Measurements from ENCODE around the gene AIFM2. TPM values are rescaled to one million over a fixed set of nuclear protein-coding genes. Genes with fewer than 3 reads are reported as not detected.

AIFM2 gene
- total and polyA plus RNA-seq, 10 of the 15 experiments (the other 5 are each of a cell fraction or from before 2014, with no cell fraction given) = 4.5 to 30.8 (median 15.6) TPM

GRCh38 chr10:70132098-70133029 lies at the start of gene AIFM2 (continued):
- peak; percentile 23; the same call in 1 of the 2 replicates for TF ChIP-seq RUNX3 (IDR thresholded peaks at IDR 0.05; ENCODE audit: low read length)
- TF ChIP-seq ASH2L (IDR thresholded peaks at IDR 0.05; ENCODE audit: borderline replicate concordance, low read depth) = no peak
- TF ChIP-seq EZH2 (IDR thresholded peaks at IDR 0.05; ENCODE audit: borderline replicate concordance, control insufficient read depth, low read depth, low read length) = no peak
- no peak for TF ChIP-seq MYC (IDR thresholded peaks at IDR 0.05; ENCODE audit: insufficient read depth, insufficient read length, insufficient replicate concordance, low read length, severe bottlenecking)
- TF ChIP-seq TCF12 (IDR thresholded peaks at IDR 0.05; ENCODE audit: low read depth, low read length) = no peak
- peak; percentile 16; the same call in 1 of the 3 replicates for TF ChIP-seq POU2F2 (IDR thresholded peaks at IDR 0.05; ENCODE audit: borderline replicate concordance, low read depth, low read length)
- TF ChIP-seq PAX8 (IDR thresholded peaks at IDR 0.05) = no peak
- TF ChIP-seq, protein P1, sequence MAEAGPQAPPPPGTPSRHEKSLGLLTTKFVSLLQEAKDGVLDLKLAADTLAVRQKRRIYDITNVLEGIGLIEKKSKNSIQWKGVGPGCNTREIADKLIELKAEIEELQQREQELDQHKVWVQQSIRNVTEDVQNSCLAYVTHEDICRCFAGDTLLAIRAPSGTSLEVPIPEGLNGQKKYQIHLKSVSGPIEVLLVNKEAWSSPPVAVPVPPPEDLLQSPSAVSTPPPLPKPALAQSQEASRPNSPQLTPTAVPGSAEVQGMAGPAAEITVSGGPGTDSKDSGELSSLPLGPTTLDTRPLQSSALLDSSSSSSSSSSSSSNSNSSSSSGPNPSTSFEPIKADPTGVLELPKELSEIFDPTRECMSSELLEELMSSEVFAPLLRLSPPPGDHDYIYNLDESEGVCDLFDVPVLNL (IDR thresholded peaks at IDR 0.05; ENCODE audit: low read depth, low read length) = no peak
- peak; percentile 36; the same call in 1 of the 2 replicates for TF ChIP-seq YY1 (IDR thresholded peaks at IDR 0.05; ENCODE audit: low read depth, low read length)
- TF ChIP-seq E4F1 (IDR thresholded peaks at IDR 0.05; ENCODE audit: borderline replicate concordance, partially characterized antibody) = peak; percentile 40
- TF ChIP-seq CREM (IDR thresholded peaks at IDR 0.05; ENCODE audit: low read depth) = no peak
- no peak for TF ChIP-seq RCOR1 (conservative IDR thresholded peaks at IDR 0.05; ENCODE audit: low read depth, low read length)
- TF ChIP-seq STAT1 (conservative IDR thresholded peaks at IDR 0.05) = no peak
- TF ChIP-seq SREBF2 (IDR thresholded peaks at IDR 0.05; ENCODE audit: low read length) = no peak
- peak; percentile 38; the same call in 1 of the 2 replicates for TF ChIP-seq CREB1 (IDR thresholded peaks at IDR 0.05; ENCODE audit: low read depth)
- TF ChIP-seq TBL1XR1 (IDR thresholded peaks at IDR 0.05; ENCODE audit: low read depth, low read length) = no peak
- no peak for TF ChIP-seq RELA (IDR thresholded peaks at IDR 0.05; ENCODE audit: borderline replicate concordance, partially characterized antibody)
- TF ChIP-seq, protein P2, sequence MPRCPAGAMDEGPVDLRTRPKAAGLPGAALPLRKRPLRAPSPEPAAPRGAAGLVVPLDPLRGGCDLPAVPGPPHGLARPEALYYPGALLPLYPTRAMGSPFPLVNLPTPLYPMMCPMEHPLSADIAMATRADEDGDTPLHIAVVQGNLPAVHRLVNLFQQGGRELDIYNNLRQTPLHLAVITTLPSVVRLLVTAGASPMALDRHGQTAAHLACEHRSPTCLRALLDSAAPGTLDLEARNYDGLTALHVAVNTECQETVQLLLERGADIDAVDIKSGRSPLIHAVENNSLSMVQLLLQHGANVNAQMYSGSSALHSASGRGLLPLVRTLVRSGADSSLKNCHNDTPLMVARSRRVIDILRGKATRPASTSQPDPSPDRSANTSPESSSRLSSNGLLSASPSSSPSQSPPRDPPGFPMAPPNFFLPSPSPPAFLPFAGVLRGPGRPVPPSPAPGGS (IDR thresholded peaks at IDR 0.05; ENCODE audit: borderline replicate concordance, insufficient read depth, low read depth, low read length, poor library complexity, severe bottlenecking) = peak; percentile 39
- no peak for TF ChIP-seq JUNB (IDR thresholded peaks at IDR 0.05)
- TF ChIP-seq TCF3 (IDR thresholded peaks at IDR 0.05; ENCODE audit: borderline replicate concordance, insufficient read depth, low read depth, low read length) = peak; percentile 37; the same call in 1 of the 2 replicates
- TF ChIP-seq ZNF217 (IDR thresholded peaks at IDR 0.05) = peak; percentile 69; the same call in 1 of the 2 replicates
- no peak for TF ChIP-seq MTA3 (IDR thresholded peaks at IDR 0.05; ENCODE audit: borderline replicate concordance, low read length)
- TF ChIP-seq RAD51 (IDR thresholded peaks at IDR 0.05) = no peak
- peak; percentile 74 to 89 for TF ChIP-seq BHLHE40 (IDR thresholded peaks at IDR 0.05; ENCODE audit: borderline replicate concordance in 1 of 2, low read depth in 2 of 2, low read length in 1 of 2)
- no peak for TF ChIP-seq NFYA (IDR thresholded peaks at IDR 0.05; ENCODE audit: borderline replicate concordance, low read depth, low read length)

All from GM12878 (cell line).